SK-N-SH (cell line): ENCODE data around the gene CUEDC2. TPM values are rescaled to one million over a fixed set of nuclear protein-coding genes. Genes with fewer than 3 reads are reported as not detected.

ENCODE experiments used
- CTCF ChIA-PET: fragments of 300-600, 350-600 bp; formaldehyde crosslinking; extraction: SDS; loops from one replicate; lab custom pipeline; 2021; lab: Yijun Ruan, JAX
- POLR2A ChIA-PET: fragments of 350-600 bp; sonication (Branson Sonifier 250); formaldehyde crosslinking; extraction: SDS; loops from one replicate; lab custom pipeline; 2020; ENCODE audit warnings: antibody characterized with exemption, inconsistent platforms; lab: Yijun Ruan, JAX
- DNase-seq: peaks from one replicate; pipeline ENCODE4 v3.0.0; 2012
- H2AFZ ChIP-seq: fragments of 200-600 bp; sonication (generic); 2 replicates; pipeline ENCODE4 v1.8.1; 2016; ENCODE audit warnings: antibody characterized with exemption, mild to moderate bottlenecking, low read depth
- H3F3A ChIP-seq: fragments of 200-600 bp; sonication (generic); replicated peaks from 2 replicates; pipeline ENCODE3; 2016; ENCODE audit warnings: antibody characterized with exemption, mild to moderate bottlenecking; ENCODE audit not compliant: insufficient read depth
- H3K27ac ChIP-seq, 2 experiments: fragments of 200-500 bp in 1 of 2; fragments of 200-600 bp in 1 of 2; sonication (Bioruptor generic) in 1 of 2; sonication (generic), shearing (Covaris generic) in 1 of 2; 2 replicates each; pipeline versions ENCODE4 v1.5.1 to v1.6.1; 2014 to 2016; ENCODE audit warnings: low read depth in 2 of 2, inconsistent platforms in 1 of 2, low read length in 1 of 2, mild to moderate bottlenecking in 1 of 2, mixed read lengths in 1 of 2
- H3K27me3 ChIP-seq: fragments of 200-600 bp; sonication (generic), shearing (Covaris generic); 2 replicates; pipeline ENCODE4 v1.6.1; 2016; ENCODE audit warnings: mixed run types; ENCODE audit not compliant: insufficient read depth
- H3K36me3 ChIP-seq, 2 experiments: fragments of 200-500 bp in 1 of 2; fragments of 200-600 bp in 1 of 2; sonication (Bioruptor generic) in 1 of 2; sonication (generic) in 1 of 2; replicated peaks in 1 of 2; 2 replicates each; pipeline versions ENCODE3 to v1.5.1; 2014 to 2016; ENCODE audit warnings: low read length in 1 of 2, mild to moderate bottlenecking in 1 of 2; ENCODE audit not compliant: insufficient read depth in 2 of 2, control insufficient read depth in 1 of 2
- H3K4me1 ChIP-seq, 2 experiments: fragments of 200-500 bp in 1 of 2; fragments of 200-600 bp in 1 of 2; sonication (Bioruptor generic) in 1 of 2; sonication (generic), shearing (Covaris generic) in 1 of 2; 2 replicates each; pipeline versions ENCODE4 v1.5.1 to v1.6.1; 2014 to 2016; ENCODE audit warnings: low read depth in 1 of 2, low read length in 1 of 2, mixed run types in 1 of 2; ENCODE audit not compliant: insufficient read depth in 2 of 2, control insufficient read depth in 1 of 2
- H3K4me2 ChIP-seq: fragments of 200-600 bp; sonication (generic), shearing (Covaris generic); 2 replicates; pipeline ENCODE4 v1.6.1; 2017; ENCODE audit warnings: mixed run types
- H3K4me3 ChIP-seq, 2 experiments: fragments of 200-500 bp in 1 of 2; fragments of 200-600 bp in 1 of 2; sonication (Bioruptor generic) in 1 of 2; sonication (generic), shearing (Covaris generic) in 1 of 2; 2 replicates each; pipeline versions ENCODE4 v1.5.1 to v1.8.1; 2014 to 2016; ENCODE audit warnings: low read depth in 2 of 2, inconsistent platforms in 1 of 2, low read length in 1 of 2, mild to moderate bottlenecking in 1 of 2, mixed read lengths in 1 of 2, moderate library complexity in 1 of 2
- H3K79me2 ChIP-seq: fragments of 200-600 bp; sonication (generic); 2 replicates; pipeline ENCODE4 v1.8.1; 2017; ENCODE audit warnings: mild to moderate bottlenecking; ENCODE audit not compliant: insufficient read depth
- H3K9ac ChIP-seq: fragments of 200-600 bp; sonication (generic); 2 replicates; pipeline ENCODE4 v1.6.1; 2017; ENCODE audit warnings: mixed run types
- H3K9me2 ChIP-seq: fragments of 200-600 bp; sonication (generic); 2 replicates; pipeline ENCODE4 v1.6.1; 2017; ENCODE audit warnings: mixed run types
- H3K9me3 ChIP-seq: fragments of 200-600 bp; sonication (generic); 2 replicates; pipeline ENCODE4 v1.6.1; 2017; ENCODE audit warnings: mixed run types, mild to moderate bottlenecking, moderate library complexity
- H4K20me1 ChIP-seq: fragments of 200-600 bp; sonication (generic); 2 replicates; pipeline ENCODE4 v1.6.1; 2017; ENCODE audit warnings: mild to moderate bottlenecking, mixed run types; ENCODE audit not compliant: insufficient read depth
- CHD2 ChIP-seq: fragments of 150-350 bp; IDR thresholded peaks from 2 replicates; pipeline ENCODE4 v1.6.1; 2018; ENCODE audit warnings: low read length; ENCODE audit not compliant: partially characterized antibody
- CTCF ChIP-seq: fragments of 200-600 bp; sonication (generic); IDR thresholded peaks from 2 replicates; pipeline ENCODE4 v1.6.1; 2017; ENCODE audit warnings: antibody characterized with exemption, mild to moderate bottlenecking, moderate library complexity
- EP300 ChIP-seq, 2 experiments: IDR thresholded peaks; 2 replicates each; pipeline versions ENCODE4 v1.4.0 to v1.6.1; 2012; ENCODE audit warnings: borderline replicate concordance in 1 of 2, low read depth in 1 of 2, low read length in 1 of 2
- EZH2phosphoT487 ChIP-seq: fragments of 200-600 bp; sonication (generic); IDR thresholded peaks from 2 replicates; pipeline ENCODE4 v1.6.1; 2017; ENCODE audit warnings: low read depth, mixed run types, mild to moderate bottlenecking, antibody characterized with exemption, moderate library complexity, borderline replicate concordance
- FOSL2 ChIP-seq: IDR thresholded peaks from 2 replicates; pipeline ENCODE4 v1.4.0; 2012; ENCODE audit warnings: low read depth, mild to moderate bottlenecking, moderate library complexity, borderline replicate concordance
- FOXJ3 ChIP-seq: sonication (generic); formaldehyde crosslinking; IDR thresholded peaks from 2 replicates; pipeline ENCODE4 v1.5.1; 2020; ENCODE audit warnings: mild to moderate bottlenecking, missing genetic modification reagents
- FOXM1 ChIP-seq: IDR thresholded peaks from 2 replicates; pipeline ENCODE4 v1.4.0; 2012; ENCODE audit warnings: low read depth, mild to moderate bottlenecking
- GABPA ChIP-seq: IDR thresholded peaks from 2 replicates; pipeline ENCODE4 v1.4.0; 2012; ENCODE audit warnings: low read depth, mild to moderate bottlenecking
- MAX ChIP-seq: IDR thresholded peaks from 2 replicates; pipeline ENCODE4 v1.4.0; 2012; ENCODE audit warnings: low read depth
- MXI1 ChIP-seq: IDR thresholded peaks from 2 replicates; pipeline ENCODE4 v1.6.1; 2012; ENCODE audit warnings: mild to moderate bottlenecking, low read depth, low read length, improper control_type of control experiment
- NFIC ChIP-seq: IDR thresholded peaks from 2 replicates; pipeline ENCODE4 v1.4.0; 2012; ENCODE audit warnings: borderline replicate concordance
- POLR2AphosphoS5 ChIP-seq: IDR thresholded peaks from 2 replicates; pipeline ENCODE4 v1.6.1; 2012; ENCODE audit warnings: low read depth, low read length
- REST ChIP-seq: IDR thresholded peaks from 2 replicates; pipeline ENCODE4 v1.6.1; 2012; ENCODE audit warnings: mild to moderate bottlenecking, low read depth, low read length, moderate library complexity
- SIN3A ChIP-seq: IDR thresholded peaks from 2 replicates; pipeline ENCODE4 v1.6.1; 2012; ENCODE audit warnings: low read depth, mild to moderate bottlenecking, low read length, moderate library complexity, borderline replicate concordance
- SMC3 ChIP-seq: IDR thresholded peaks from 2 replicates; pipeline ENCODE4 v1.6.1; 2012; ENCODE audit warnings: low read depth, low read length, improper control_type of control experiment
- TAF1 ChIP-seq: IDR thresholded peaks from 2 replicates; pipeline ENCODE4 v1.6.1; 2012; ENCODE audit warnings: low read depth, mild to moderate bottlenecking, low read length, moderate library complexity, borderline replicate concordance
- USF1 ChIP-seq: IDR thresholded peaks from 2 replicates; pipeline ENCODE4 v1.4.0; 2012; ENCODE audit warnings: low read depth, borderline replicate concordance
- USF2 ChIP-seq: fragments of 150-350 bp; IDR thresholded peaks from 2 replicates; pipeline ENCODE4 v1.6.1; 2017; ENCODE audit warnings: antibody characterized with exemption, low read length, low read depth, borderline replicate concordance
- ZBTB33 ChIP-seq: IDR thresholded peaks from 2 replicates; pipeline ENCODE4 v1.4.0; 2012; ENCODE audit warnings: low read depth, borderline replicate concordance
- WGBS: methylation state at CpG from one replicate; pipeline ENCODE4 v1.1.6; 2017; ENCODE audit warnings: low lambda C conversion rate; 5-methylcytosine and 5-hydroxymethylcytosine counted together
- polyA plus RNA-seq, 3 experiments: library from polyadenylated mRNA; depleted of rRNA; stranded (reverse); fragments of >200 nt; gene quantifications; 2 replicates each; pipeline ENCODE4 v1.2.3, GENCODE V29; 2012

Gene CUEDC2
- polyA plus RNA-seq, 1 of the 3 experiments (the other 2 are of a cell fraction) = 162 TPM

GRCh38 chr10:102438374-102438773 is 6.0 kb upstream of the CUEDC2 start (continued):
- TF ChIP-seq EZH2phosphoT487 (no peak), TAF1 (no peak), NFIC (no peak)

- Histone ChIP-seq H3K4me1 (no peaks in the 10 kb centered on the region; a peak in 1 of 4 replicates), H3K27ac (no peak overlapping the region), H3K4me2 (no peak overlapping the region), H3K9me3 (no peaks in the 10 kb centered on the region), H3K9ac (no peak overlapping the region), H3K79me2 (no peaks in the 10 kb centered on the region), H3K9me2 (no peaks in the 10 kb centered on the region), H3F3A (no peaks in the 10 kb centered on the region), H3K27me3 (no peaks in the 10 kb centered on the region), H2AFZ (no peak overlapping the region)
- CTCF ChIA-PET = interaction anchor here (1.4 to 3.7 kb wide), 2 partner anchors 15 to 33 kb away, joined by 4 to 23 read pairs; partner anchors contain the start of gene FBXL15
- DNase-seq = no peak
- 88% methylated on average over 3 of the region's 3 CpGs for WGBS
- TF ChIP-seq SIN3A (no peak), CHD2 (no peak), MXI1 (no peak), FOXM1 (no peak), ZBTB33 (no peak), USF2 (no peak), FOXJ3 (CRISPR knock-in tag) (no peak), GABPA (no peak), NFIC (no peak), TAF1 (no peak), MAX (no peak), REST (no peak), SMC3 (no peak), EP300 (IDR thresholded peaks at IDR 0.05; ENCODE audit: borderline replicate concordance in 1 of 2, low read depth in 1 of 2, low read length in 1 of 2) (no peak), USF1 (no peak), EZH2phosphoT487 (no peak), FOSL2 (no peak), CTCF (no peak), POLR2AphosphoS5 (no peak)
- TF ChIP-seq, all 33 proteins: peak for 0
- Histone ChIP-seq H4K20me1 (no peaks in the 10 kb centered on the region), H3K4me3 (no peak overlapping the region), H3K36me3 (no peaks in the 10 kb centered on the region)
- POLR2A ChIA-PET = no interaction called here
Observed at GRCh38 chr10:102437515-102437914, 5.1 kb upstream of the CUEDC2 start.
